Caco-2 (cell line): ENCODE results near the gene GPA33. TPM values are rescaled to one million over a fixed set of nuclear protein-coding genes. Genes with fewer than 3 reads are reported as not detected.

ENCODE experiments used
- BruUV-seq: library from RNA; stranded (reverse); fragments of 400-500 nt; replicated peaks from 2 replicates; lab custom pipeline; 2021; lab: Mats Ljungman, UMichigan
- CTCF ChIA-PET: fragments of 300-600 bp; sonication (Branson Sonifier 250); formaldehyde crosslinking; loops from one replicate; lab custom pipeline; 2022; ENCODE audit warnings: antibody characterized with exemption; lab: Charles Lee
- POLR2A ChIA-PET: fragments of 300-600 bp; sonication (Branson Sonifier 250); formaldehyde crosslinking; loops from one replicate; lab custom pipeline; 2022; ENCODE audit warnings: antibody characterized with exemption; lab: Charles Lee
- DNase-seq, 2 experiments: peaks; one replicate each; pipeline versions ENCODE4 v3.0.0 to v3.0.0-alpha.2; 2020 to 2022
- H3K27me3 ChIP-seq: replicated peaks from 2 replicates; pipeline ENCODE4 v1.6.0; 2011; ENCODE audit warnings: low read length; ENCODE audit not compliant: control insufficient read depth, insufficient read depth
- H3K36me3 ChIP-seq: 2 replicates; pipeline ENCODE4 v1.5.1; 2011; ENCODE audit warnings: low read length; ENCODE audit not compliant: control insufficient read depth, insufficient read depth
- H3K4me1 ChIP-seq: fragments of 250-450 bp; sonication (Bioruptor Pico); 2 replicates; pipeline ENCODE4 v1.5.1; 2020; ENCODE audit warnings: mild to moderate bottlenecking
- H3K4me3 ChIP-seq: 2 replicates; pipeline ENCODE4 v1.5.1; 2011; ENCODE audit warnings: low read depth, mild to moderate bottlenecking, control low read depth, low read length
- H3K9me3 ChIP-seq: fragments of 250-450 bp; sonication (Bioruptor Pico); 2 replicates; pipeline ENCODE4 v1.5.1; 2020; ENCODE audit warnings: mild to moderate bottlenecking, moderate library complexity
- H3K27ac Mint-ChIP-seq: one replicate; pipeline ENCODE4 v1.8.0; 2022; ENCODE audit warnings: mixed read lengths; ENCODE audit not compliant: unreplicated experiment
- H3K27me3 Mint-ChIP-seq: one replicate; pipeline ENCODE4 v1.8.0; 2022; ENCODE audit warnings: mixed read lengths; ENCODE audit not compliant: insufficient read depth, unreplicated experiment
- H3K36me3 Mint-ChIP-seq: one replicate; pipeline ENCODE4 v1.8.0; 2022; ENCODE audit warnings: mild to moderate bottlenecking, mixed read lengths; ENCODE audit not compliant: insufficient read depth, unreplicated experiment
- H3K4me1 Mint-ChIP-seq: one replicate; pipeline ENCODE4 v1.8.0; 2022; ENCODE audit warnings: low read depth, mixed read lengths; ENCODE audit not compliant: unreplicated experiment
- H3K4me3 Mint-ChIP-seq: one replicate; pipeline ENCODE4 v1.8.0; 2022; ENCODE audit warnings: mild to moderate bottlenecking, moderate library complexity, mixed read lengths; ENCODE audit not compliant: unreplicated experiment
- H3K9me3 Mint-ChIP-seq: one replicate; pipeline ENCODE4 v1.8.0; 2022; ENCODE audit warnings: mixed read lengths; ENCODE audit not compliant: unreplicated experiment
- intact Hi-C: fragments of 100-400 bp; cut with micrococcal nuclease; formaldehyde crosslinking; loops from one replicate; pipeline ENCODE4 v1.10.0; 2022; ENCODE audit not compliant: unreplicated experiment
- total RNA-seq: library from RNA; stranded (reverse); gene quantifications from 2 replicates; pipeline ENCODE4 v1.2.3, GENCODE V29; 2022
- TF ChIP-seq, protein P1 (sequence below), 2 experiments: fragments of 200-600 bp in 1 of 2; IDR thresholded peaks; 1 replicate in 1 of 2; 2 replicates in 1 of 2; pipeline versions ENCODE4 v1.5.1 to v1.8.0; 2011 to 2022; ENCODE audit warnings: antibody characterized with exemption in 1 of 2, control low read depth in 1 of 2, inconsistent platforms in 1 of 2, low read depth in 1 of 2, low read length in 1 of 2, mild to moderate bottlenecking in 1 of 2, moderate library complexity in 1 of 2; ENCODE audit not compliant: insufficient read depth in 1 of 2, severe bottlenecking in 1 of 2, unreplicated experiment in 1 of 2

The GPA33 gene
- total RNA-seq, 1 experiment from 2014 or later: not detected

DNA sequence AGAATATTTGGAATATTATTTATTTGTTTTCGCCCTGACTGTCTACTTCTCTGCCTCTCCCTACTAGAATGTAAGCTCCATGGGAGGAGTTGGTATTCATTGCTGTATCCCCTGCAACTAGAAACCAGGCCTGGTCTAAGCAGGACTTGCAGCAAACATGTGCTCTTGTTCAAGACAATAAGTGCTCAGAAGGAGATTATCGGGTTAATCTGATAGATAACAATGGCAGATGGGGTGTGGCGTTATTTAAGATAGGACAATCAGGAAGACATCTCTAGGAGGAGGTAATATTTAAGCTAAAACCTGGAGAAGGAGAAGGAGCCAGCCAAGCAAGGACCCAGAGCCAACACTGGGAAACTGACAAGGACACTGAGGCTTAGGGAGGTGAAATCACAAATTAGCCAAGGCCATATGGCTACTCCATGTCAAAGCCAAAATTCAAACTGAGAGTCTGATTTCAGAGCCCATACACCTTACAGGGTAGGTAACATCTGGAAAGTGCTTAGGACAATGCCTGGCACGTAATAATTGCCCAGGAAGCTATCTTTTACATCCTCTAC, 45.2 kb upstream of the GPA33 start:
- H3K9me3 ChIP-seq: no peaks in the 10 kb centered on the region
- Mint-ChIP-seq H3K27ac (no peak overlapping the region), H3K4me3 (no peak overlapping the region), H3K36me3 (no peaks in the 10 kb centered on the region), H3K9me3 (no peaks in the 10 kb centered on the region), H3K27me3 (peaks cover 3% of the 10 kb centered on the region), H3K4me1 (no peaks in the 10 kb centered on the region)
- no peaks in the 10 kb centered on the region for H3K27me3 ChIP-seq
- H3K4me3 ChIP-seq: no peak overlapping the region
- no TSS peak for BruUV-seq
- POLR2A ChIA-PET: no interaction called here
- CTCF ChIA-PET: no interaction called here
- TF ChIP-seq, protein P1, sequence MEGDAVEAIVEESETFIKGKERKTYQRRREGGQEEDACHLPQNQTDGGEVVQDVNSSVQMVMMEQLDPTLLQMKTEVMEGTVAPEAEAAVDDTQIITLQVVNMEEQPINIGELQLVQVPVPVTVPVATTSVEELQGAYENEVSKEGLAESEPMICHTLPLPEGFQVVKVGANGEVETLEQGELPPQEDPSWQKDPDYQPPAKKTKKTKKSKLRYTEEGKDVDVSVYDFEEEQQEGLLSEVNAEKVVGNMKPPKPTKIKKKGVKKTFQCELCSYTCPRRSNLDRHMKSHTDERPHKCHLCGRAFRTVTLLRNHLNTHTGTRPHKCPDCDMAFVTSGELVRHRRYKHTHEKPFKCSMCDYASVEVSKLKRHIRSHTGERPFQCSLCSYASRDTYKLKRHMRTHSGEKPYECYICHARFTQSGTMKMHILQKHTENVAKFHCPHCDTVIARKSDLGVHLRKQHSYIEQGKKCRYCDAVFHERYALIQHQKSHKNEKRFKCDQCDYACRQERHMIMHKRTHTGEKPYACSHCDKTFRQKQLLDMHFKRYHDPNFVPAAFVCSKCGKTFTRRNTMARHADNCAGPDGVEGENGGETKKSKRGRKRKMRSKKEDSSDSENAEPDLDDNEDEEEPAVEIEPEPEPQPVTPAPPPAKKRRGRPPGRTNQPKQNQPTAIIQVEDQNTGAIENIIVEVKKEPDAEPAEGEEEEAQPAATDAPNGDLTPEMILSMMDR (IDR thresholded peaks at IDR 0.05; ENCODE audit: insufficient read depth in 1 of 2, low read depth in 1 of 2, low read length in 1 of 2, severe bottlenecking in 1 of 2, unreplicated experiment in 1 of 2): no peak
- intact Hi-C loops: no loop called here
- H3K36me3 ChIP-seq: no peaks in the 10 kb centered on the region
- DNase-seq: no peak
- no peaks in the 10 kb centered on the region for H3K4me1 ChIP-seq

DNA sequence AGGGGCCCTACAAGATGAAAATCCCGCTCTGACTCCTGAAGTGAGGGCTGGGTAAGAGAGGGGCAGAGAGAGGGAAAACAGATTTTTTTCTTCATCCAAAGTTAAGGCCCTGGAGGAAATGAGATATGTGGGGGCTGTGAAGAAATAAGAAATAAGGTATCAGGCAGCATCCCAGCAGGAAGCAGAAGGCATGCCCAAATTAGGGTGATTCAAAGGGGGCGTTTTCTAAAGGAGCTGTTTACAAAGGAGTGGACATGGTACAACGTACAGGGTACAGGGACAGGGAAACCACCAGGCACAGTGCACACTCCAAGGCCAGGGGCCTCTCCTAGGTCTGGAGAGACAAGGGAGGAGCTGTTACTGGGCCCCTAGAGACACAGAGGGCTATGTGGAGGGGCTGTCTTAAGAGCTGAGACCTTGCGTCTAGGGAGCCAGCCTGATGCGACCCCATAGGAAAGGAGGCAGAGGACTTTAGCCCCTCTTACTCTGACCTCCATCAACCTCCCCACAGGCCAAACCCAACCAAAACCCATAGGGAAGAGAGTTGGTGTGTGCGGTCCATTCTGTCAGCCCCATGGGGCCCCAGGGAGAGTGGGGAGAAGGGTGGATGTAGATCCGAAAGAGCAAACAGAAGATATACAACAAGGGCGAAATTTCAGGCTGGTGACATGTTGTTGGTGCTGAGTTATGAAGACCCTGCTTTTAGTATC, 42.3 kb upstream of the GPA33 start:
- Mint-ChIP-seq H3K4me1 (no peaks in the 10 kb centered on the region), H3K4me3 (no peak overlapping the region), H3K36me3 (no peaks in the 10 kb centered on the region), H3K27me3 (peaks cover 17% of the 10 kb centered on the region), H3K27ac (no peak overlapping the region), H3K9me3 (no peaks in the 10 kb centered on the region)
- no TSS peak for BruUV-seq
- no peaks in the 10 kb centered on the region for H3K9me3 ChIP-seq
- intact Hi-C loops: no loop called here
- H3K36me3 ChIP-seq: no peaks in the 10 kb centered on the region
- ChIA-PET POLR2A (no interaction called here), CTCF (interaction anchor here (0.8 kb wide), 1 partner anchor 88 kb away, joined by 3 read pairs; no protein-coding TSS in a partner anchor)
- no peaks in the 10 kb centered on the region for H3K4me1 ChIP-seq
- no peaks in the 10 kb centered on the region for H3K27me3 ChIP-seq
- DNase-seq: no peak
- TF ChIP-seq, protein P1 (IDR thresholded peaks at IDR 0.05; ENCODE audit: insufficient read depth in 1 of 2, low read depth in 1 of 2, low read length in 1 of 2, severe bottlenecking in 1 of 2, unreplicated experiment in 1 of 2): no peak
- H3K4me3 ChIP-seq: no peak overlapping the region

GRCh38 chr1:167130829-167131510, 40.8 kb upstream of the GPA33 start:
- H3K9me3 ChIP-seq: no peaks in the 10 kb centered on the region
- peaks cover 26% of the 10 kb centered on the region for H3K27me3 Mint-ChIP-seq
- no peak overlapping the region for H3K4me3 ChIP-seq
- CTCF ChIA-PET: no interaction called here
- H3K36me3 Mint-ChIP-seq: no peaks in the 10 kb centered on the region
- H3K36me3 ChIP-seq: no peaks in the 10 kb centered on the region
- intact Hi-C loops: no loop called here
- no peaks in the 10 kb centered on the region for H3K4me1 ChIP-seq
- H3K4me1 Mint-ChIP-seq: peaks cover 1% of the 10 kb centered on the region
- no peaks in the 10 kb centered on the region for H3K9me3 Mint-ChIP-seq
- TF ChIP-seq, protein P1 (IDR thresholded peaks at IDR 0.05; ENCODE audit: insufficient read depth in 1 of 2, low read depth in 1 of 2, low read length in 1 of 2, severe bottlenecking in 1 of 2, unreplicated experiment in 1 of 2): no peak
- DNase-seq: no peak
- H3K27me3 ChIP-seq: no peaks in the 10 kb centered on the region
- H3K4me3 Mint-ChIP-seq: no peak overlapping the region
- no peak overlapping the region for H3K27ac Mint-ChIP-seq
- no TSS peak for BruUV-seq
- POLR2A ChIA-PET: no interaction called here
